ENCODE results near the gene ARL15. TPM values are rescaled to one million over a fixed set of nuclear protein-coding genes. Genes with fewer than 3 reads are reported as not detected.

The ARL15 gene
- total and polyA plus RNA-seq, 4 donors = 5.7 to 66.2 (median 14.9) TPM

GRCh38 chr5:54108136-54108535 is 202.2 kb downstream of the ARL15 start:
- DNase-seq (no peak), ATAC-seq (ENCODE audit: insufficient read depth, low FRiP score) (no peak)
- Histone ChIP-seq H3K9ac (ENCODE audit: insufficient read depth in 1 of 2, low read length in 2 of 2) (no peak overlapping the region), H3K4me3 (no peak overlapping the region), H3K27me3 (ENCODE audit: control insufficient read depth in 3 of 3, insufficient read depth in 3 of 3, low read length in 2 of 3) (no peaks in the 10 kb centered on the region), H3K4me1 (ENCODE audit: control insufficient read depth in 5 of 5, insufficient read depth in 5 of 5, low read length in 5 of 5) (peaks cover 0 to 2% (median 0%) of the 10 kb centered on the region in 5 donors), H3K36me3 (ENCODE audit: control insufficient read depth in 4 of 4, insufficient read depth in 4 of 4, low read length in 4 of 4) (peaks cover 0 to 4% (median 0%) of the 10 kb centered on the region in 4 donors), H3K9me3 (ENCODE audit: control insufficient read depth in 4 of 4, insufficient read depth in 3 of 4, low read length in 3 of 4) (no peaks in the 10 kb centered on the region), H3K27ac (ENCODE audit: low read depth in 1 of 2, low read length in 1 of 2) (no peak overlapping the region)
- 87 to 91% methylated on average over 3 of the region's 3 CpGs for WGBS, 2 donors
- no peak for TF ChIP-seq CTCF (IDR thresholded peaks at IDR 0.05; ENCODE audit: control extremely low read depth, extremely low read depth)

GRCh38 chr5:54103871-54104270 is 206.5 kb downstream of the ARL15 start:
- no peak overlapping the region for H3K4me3 ChIP-seq
- ATAC-seq (ENCODE audit: insufficient read depth, low FRiP score) (no peak), DNase-seq (no peak)
- peaks cover 0 to 4% (median 0%) of the 10 kb centered on the region in 4 donors for H3K36me3 ChIP-seq (ENCODE audit: control insufficient read depth in 4 of 4, insufficient read depth in 4 of 4, low read length in 4 of 4)
- H3K27me3 ChIP-seq (ENCODE audit: control insufficient read depth in 3 of 3, insufficient read depth in 3 of 3, low read length in 2 of 3) = no peaks in the 10 kb centered on the region
- no peak overlapping the region for H3K9ac ChIP-seq (ENCODE audit: insufficient read depth in 1 of 2, low read length in 2 of 2)
- WGBS, 2 donors = 67 to 79% methylated on average over 1 of the region's 1 CpG
- no peak for TF ChIP-seq CTCF (IDR thresholded peaks at IDR 0.05; ENCODE audit: control extremely low read depth, extremely low read depth)
- no peaks in the 10 kb centered on the region for H3K4me1 ChIP-seq (ENCODE audit: control insufficient read depth in 5 of 5, insufficient read depth in 5 of 5, low read length in 5 of 5)
- H3K27ac ChIP-seq (ENCODE audit: low read depth in 1 of 2, low read length in 1 of 2) = no peak overlapping the region
- H3K9me3 ChIP-seq (ENCODE audit: control insufficient read depth in 4 of 4, insufficient read depth in 3 of 4, low read length in 3 of 4) = no peaks in the 10 kb centered on the region

- peaks cover 0 to 4% (median 0%) of the 10 kb centered on the region in 5 donors for H3K4me1 ChIP-seq (ENCODE audit: control insufficient read depth in 5 of 5, insufficient read depth in 5 of 5, low read length in 5 of 5)
- H3K27me3 ChIP-seq (ENCODE audit: control insufficient read depth in 3 of 3, insufficient read depth in 3 of 3, low read length in 2 of 3) = no peaks in the 10 kb centered on the region
- H3K36me3 ChIP-seq (ENCODE audit: control insufficient read depth in 4 of 4, insufficient read depth in 4 of 4, low read length in 4 of 4) = no peaks in the 10 kb centered on the region
- H3K27ac ChIP-seq (ENCODE audit: low read depth in 1 of 2, low read length in 1 of 2) = no peak overlapping the region
- 95 to 96% methylated on average over 9 of the region's 9 CpGs for WGBS, 2 donors
- no peak for TF ChIP-seq CTCF (IDR thresholded peaks at IDR 0.05; ENCODE audit: control extremely low read depth, extremely low read depth)
- DNase-seq (no peak), ATAC-seq (ENCODE audit: insufficient read depth, low FRiP score) (no peak)
- no peak overlapping the region for H3K4me3 ChIP-seq
- no peak overlapping the region for H3K9ac ChIP-seq (ENCODE audit: insufficient read depth in 1 of 2, low read length in 2 of 2)
- H3K9me3 ChIP-seq (ENCODE audit: control insufficient read depth in 4 of 4, insufficient read depth in 3 of 4, low read length in 3 of 4) = no peaks in the 10 kb centered on the region
Observed at GRCh38 chr5:54098267-54098666, 212.1 kb downstream of the ARL15 start.

GRCh38 chr5:54095969-54096368 is 214.4 kb downstream of the ARL15 start:
- Histone ChIP-seq H3K27ac (ENCODE audit: low read depth in 1 of 2, low read length in 1 of 2) (no peak overlapping the region), H3K9me3 (ENCODE audit: control insufficient read depth in 4 of 4, insufficient read depth in 3 of 4, low read length in 3 of 4) (no peaks in the 10 kb centered on the region), H3K4me1 (ENCODE audit: control insufficient read depth in 5 of 5, insufficient read depth in 5 of 5, low read length in 5 of 5) (peaks cover 0 to 5% (median 0%) of the 10 kb centered on the region in 5 donors), H3K36me3 (ENCODE audit: control insufficient read depth in 4 of 4, insufficient read depth in 4 of 4, low read length in 4 of 4) (peaks cover 0 to 3% (median 0%) of the 10 kb centered on the region in 4 donors), H3K9ac (ENCODE audit: insufficient read depth in 1 of 2, low read length in 2 of 2) (no peak overlapping the region), H3K4me3 (no peak overlapping the region), H3K27me3 (ENCODE audit: control insufficient read depth in 3 of 3, insufficient read depth in 3 of 3, low read length in 2 of 3) (no peaks in the 10 kb centered on the region)
- ATAC-seq (ENCODE audit: insufficient read depth, low FRiP score) (no peak), DNase-seq (no peak)
- TF ChIP-seq CTCF (IDR thresholded peaks at IDR 0.05; ENCODE audit: control extremely low read depth, extremely low read depth) = no peak

Data from lung (tissue), 12 donors.